ENCODE results near the gene ALK. TPM values are rescaled to one million over a fixed set of nuclear protein-coding genes. Genes with fewer than 3 reads are reported as not detected.

Gene ALK
- total and polyA plus RNA-seq, 2 experiments from 2014 or later: 0.35 TPM; not detected in 1

DNA sequence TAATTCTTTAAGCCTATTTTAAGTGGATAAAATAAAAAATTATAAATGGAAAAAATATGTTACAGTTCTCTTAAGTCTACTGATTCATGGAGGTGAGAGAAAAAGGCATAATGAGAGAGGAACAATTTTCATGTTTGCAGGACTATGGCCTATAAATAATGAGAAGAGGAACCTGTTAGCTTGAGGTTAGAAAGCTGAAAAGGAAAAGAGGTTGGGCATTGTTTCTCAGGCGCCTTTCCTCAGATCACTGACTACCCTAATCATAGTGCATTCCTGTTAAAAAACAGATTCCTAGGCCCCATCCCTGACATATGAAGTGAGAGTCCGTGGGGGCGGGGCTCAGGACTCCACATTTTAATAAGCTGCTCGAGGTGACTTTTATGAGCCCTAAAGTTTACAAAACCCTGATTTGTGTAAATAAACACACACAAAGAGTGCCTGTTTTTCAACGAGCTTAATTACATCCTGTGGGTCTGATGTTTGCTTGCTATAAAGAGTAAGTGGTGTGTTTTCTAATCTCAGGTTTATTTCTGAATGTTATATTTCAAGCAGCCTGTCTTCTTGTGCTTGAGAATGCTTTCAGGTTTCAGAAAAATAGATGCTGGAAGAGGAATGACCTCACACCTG is 470.7 kb downstream of the ALK start:
- Histone ChIP-seq H3K36me3 (ENCODE audit: insufficient read depth) (no peaks in the 10 kb centered on the region), H3K27me3 (ENCODE audit: insufficient read depth) (no peaks in the 10 kb centered on the region), H4K20me1 (replicated peaks; ENCODE audit: insufficient read depth) (no peaks in the 10 kb centered on the region), H3K27ac (ENCODE audit: low read depth) (no peak overlapping the region), H3K9me2 (ENCODE audit: insufficient read depth) (no peaks in the 10 kb centered on the region), H3K4me3 (no peak overlapping the region), H3K79me2 (replicated peaks; ENCODE audit: insufficient read depth) (no peaks in the 10 kb centered on the region), H2AFZ (peak overlapping the region; percentile 76; the same call in 1 of the 2 replicates), H3K4me1 (ENCODE audit: insufficient read depth) (peaks cover 19% of the 10 kb centered on the region), H3K4me2 (no peak overlapping the region), H3F3A (replicated peaks; ENCODE audit: low read depth) (no peaks in the 10 kb centered on the region)
- no peak for ATAC-seq
- no peaks in the 10 kb centered on the region for H3K36me3 Mint-ChIP-seq (ENCODE audit: low read depth)
- no peak for DNase-seq (ENCODE audit: low spot score)
- TF ChIP-seq ZNF331 (CRISPR knock-in tag; IDR thresholded peaks at IDR 0.05; ENCODE audit: low read depth): no peak
- TF ChIP-seq STAT1 (IDR thresholded peaks at IDR 0.05; ENCODE audit: unreplicated experiment): no peak
- no peak overlapping the region for H3K4me3 Mint-ChIP-seq
- peaks cover 29% of the 10 kb centered on the region for H3K4me1 Mint-ChIP-seq
- no peaks in the 10 kb centered on the region; the same call in 2 of the 3 replicates for H3K9me3 Mint-ChIP-seq
- H3K27ac Mint-ChIP-seq: no peak overlapping the region
- H3K27me3 Mint-ChIP-seq (ENCODE audit: insufficient read depth, low read depth, poor library complexity): peaks cover 4% of the 10 kb centered on the region

GRCh38 chr2:29449499-29449898 is 471.9 kb downstream of the ALK start:
- no peaks in the 10 kb centered on the region for H3K36me3 ChIP-seq (ENCODE audit: insufficient read depth)
- no peak overlapping the region for H3K27ac ChIP-seq (ENCODE audit: low read depth)
- no peaks in the 10 kb centered on the region for H3F3A ChIP-seq (replicated peaks; ENCODE audit: low read depth)
- H3K9me3 Mint-ChIP-seq: no peaks in the 10 kb centered on the region; the same call in 2 of the 3 replicates
- no peaks in the 10 kb centered on the region for H4K20me1 ChIP-seq (replicated peaks; ENCODE audit: insufficient read depth)
- H3K27ac Mint-ChIP-seq: no peak overlapping the region
- peaks cover 19% of the 10 kb centered on the region for H3K4me1 ChIP-seq (ENCODE audit: insufficient read depth)
- H3K4me3 Mint-ChIP-seq: no peak overlapping the region
- H3K4me2 ChIP-seq: no peak overlapping the region
- no peaks in the 10 kb centered on the region for H3K79me2 ChIP-seq (replicated peaks; ENCODE audit: insufficient read depth)
- no peaks in the 10 kb centered on the region for H3K36me3 Mint-ChIP-seq (ENCODE audit: low read depth)
- ATAC-seq: no peak
- no peak for TF ChIP-seq ZNF114 (CRISPR knock-in tag; IDR thresholded peaks at IDR 0.05)
- TF ChIP-seq, protein P1, sequence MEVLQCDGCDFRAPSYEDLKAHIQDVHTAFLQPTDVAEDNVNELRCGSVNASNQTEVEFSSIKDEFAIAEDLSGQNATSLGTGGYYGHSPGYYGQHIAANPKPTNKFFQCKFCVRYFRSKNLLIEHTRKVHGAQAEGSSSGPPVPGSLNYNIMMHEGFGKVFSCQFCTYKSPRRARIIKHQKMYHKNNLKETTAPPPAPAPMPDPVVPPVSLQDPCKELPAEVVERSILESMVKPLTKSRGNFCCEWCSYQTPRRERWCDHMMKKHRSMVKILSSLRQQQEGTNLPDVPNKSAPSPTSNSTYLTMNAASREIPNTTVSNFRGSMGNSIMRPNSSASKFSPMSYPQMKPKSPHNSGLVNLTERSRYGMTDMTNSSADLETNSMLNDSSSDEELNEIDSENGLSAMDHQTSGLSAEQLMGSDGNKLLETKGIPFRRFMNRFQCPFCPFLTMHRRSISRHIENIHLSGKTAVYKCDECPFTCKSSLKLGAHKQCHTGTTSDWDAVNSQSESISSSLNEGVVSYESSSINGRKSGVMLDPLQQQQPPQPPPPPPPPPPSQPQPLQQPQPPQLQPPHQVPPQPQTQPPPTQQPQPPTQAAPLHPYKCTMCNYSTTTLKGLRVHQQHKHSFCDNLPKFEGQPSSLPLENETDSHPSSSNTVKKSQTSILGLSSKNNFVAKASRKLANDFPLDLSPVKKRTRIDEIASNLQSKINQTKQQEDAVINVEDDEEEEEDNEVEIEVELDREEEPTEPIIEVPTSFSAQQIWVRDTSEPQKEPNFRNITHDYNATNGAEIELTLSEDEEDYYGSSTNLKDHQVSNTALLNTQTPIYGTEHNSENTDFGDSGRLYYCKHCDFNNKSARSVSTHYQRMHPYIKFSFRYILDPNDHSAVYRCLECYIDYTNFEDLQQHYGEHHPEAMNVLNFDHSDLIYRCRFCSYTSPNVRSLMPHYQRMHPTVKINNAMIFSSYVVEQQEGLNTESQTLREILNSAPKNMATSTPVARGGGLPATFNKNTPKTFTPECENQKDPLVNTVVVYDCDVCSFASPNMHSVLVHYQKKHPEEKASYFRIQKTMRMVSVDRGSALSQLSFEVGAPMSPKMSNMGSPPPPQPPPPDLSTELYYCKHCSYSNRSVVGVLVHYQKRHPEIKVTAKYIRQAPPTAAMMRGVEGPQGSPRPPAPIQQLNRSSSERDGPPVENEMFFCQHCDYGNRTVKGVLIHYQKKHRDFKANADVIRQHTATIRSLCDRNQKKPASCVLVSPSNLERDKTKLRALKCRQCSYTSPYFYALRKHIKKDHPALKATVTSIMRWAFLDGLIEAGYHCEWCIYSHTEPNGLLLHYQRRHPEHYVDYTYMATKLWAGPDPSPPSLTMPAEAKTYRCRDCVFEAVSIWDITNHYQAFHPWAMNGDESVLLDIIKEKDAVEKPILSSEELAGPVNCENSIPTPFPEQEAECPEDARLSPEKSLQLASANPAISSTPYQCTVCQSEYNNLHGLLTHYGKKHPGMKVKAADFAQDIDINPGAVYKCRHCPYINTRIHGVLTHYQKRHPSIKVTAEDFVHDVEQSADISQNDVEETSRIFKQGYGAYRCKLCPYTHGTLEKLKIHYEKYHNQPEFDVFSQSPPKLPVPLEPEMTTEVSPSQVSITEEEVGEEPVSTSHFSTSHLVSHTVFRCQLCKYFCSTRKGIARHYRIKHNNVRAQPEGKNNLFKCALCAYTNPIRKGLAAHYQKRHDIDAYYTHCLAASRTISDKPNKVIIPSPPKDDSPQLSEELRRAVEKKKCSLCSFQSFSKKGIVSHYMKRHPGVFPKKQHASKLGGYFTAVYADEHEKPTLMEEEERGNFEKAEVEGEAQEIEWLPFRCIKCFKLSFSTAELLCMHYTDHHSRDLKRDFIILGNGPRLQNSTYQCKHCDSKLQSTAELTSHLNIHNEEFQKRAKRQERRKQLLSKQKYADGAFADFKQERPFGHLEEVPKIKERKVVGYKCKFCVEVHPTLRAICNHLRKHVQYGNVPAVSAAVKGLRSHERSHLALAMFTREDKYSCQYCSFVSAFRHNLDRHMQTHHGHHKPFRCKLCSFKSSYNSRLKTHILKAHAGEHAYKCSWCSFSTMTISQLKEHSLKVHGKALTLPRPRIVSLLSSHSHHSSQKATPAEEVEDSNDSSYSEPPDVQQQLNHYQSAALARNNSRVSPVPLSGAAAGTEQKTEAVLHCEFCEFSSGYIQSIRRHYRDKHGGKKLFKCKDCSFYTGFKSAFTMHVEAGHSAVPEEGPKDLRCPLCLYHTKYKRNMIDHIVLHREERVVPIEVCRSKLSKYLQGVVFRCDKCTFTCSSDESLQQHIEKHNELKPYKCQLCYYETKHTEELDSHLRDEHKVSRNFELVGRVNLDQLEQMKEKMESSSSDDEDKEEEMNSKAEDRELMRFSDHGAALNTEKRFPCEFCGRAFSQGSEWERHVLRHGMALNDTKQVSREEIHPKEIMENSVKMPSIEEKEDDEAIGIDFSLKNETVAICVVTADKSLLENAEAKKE (CRISPR knock-in tag; IDR thresholded peaks at IDR 0.05): no peak
- TF ChIP-seq, protein P2, sequence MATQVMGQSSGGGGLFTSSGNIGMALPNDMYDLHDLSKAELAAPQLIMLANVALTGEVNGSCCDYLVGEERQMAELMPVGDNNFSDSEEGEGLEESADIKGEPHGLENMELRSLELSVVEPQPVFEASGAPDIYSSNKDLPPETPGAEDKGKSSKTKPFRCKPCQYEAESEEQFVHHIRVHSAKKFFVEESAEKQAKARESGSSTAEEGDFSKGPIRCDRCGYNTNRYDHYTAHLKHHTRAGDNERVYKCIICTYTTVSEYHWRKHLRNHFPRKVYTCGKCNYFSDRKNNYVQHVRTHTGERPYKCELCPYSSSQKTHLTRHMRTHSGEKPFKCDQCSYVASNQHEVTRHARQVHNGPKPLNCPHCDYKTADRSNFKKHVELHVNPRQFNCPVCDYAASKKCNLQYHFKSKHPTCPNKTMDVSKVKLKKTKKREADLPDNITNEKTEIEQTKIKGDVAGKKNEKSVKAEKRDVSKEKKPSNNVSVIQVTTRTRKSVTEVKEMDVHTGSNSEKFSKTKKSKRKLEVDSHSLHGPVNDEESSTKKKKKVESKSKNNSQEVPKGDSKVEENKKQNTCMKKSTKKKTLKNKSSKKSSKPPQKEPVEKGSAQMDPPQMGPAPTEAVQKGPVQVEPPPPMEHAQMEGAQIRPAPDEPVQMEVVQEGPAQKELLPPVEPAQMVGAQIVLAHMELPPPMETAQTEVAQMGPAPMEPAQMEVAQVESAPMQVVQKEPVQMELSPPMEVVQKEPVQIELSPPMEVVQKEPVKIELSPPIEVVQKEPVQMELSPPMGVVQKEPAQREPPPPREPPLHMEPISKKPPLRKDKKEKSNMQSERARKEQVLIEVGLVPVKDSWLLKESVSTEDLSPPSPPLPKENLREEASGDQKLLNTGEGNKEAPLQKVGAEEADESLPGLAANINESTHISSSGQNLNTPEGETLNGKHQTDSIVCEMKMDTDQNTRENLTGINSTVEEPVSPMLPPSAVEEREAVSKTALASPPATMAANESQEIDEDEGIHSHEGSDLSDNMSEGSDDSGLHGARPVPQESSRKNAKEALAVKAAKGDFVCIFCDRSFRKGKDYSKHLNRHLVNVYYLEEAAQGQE (IDR thresholded peaks at IDR 0.05; ENCODE audit: unreplicated experiment): no peak
- no peaks in the 10 kb centered on the region for H3K27me3 ChIP-seq (ENCODE audit: insufficient read depth)
- no peaks in the 10 kb centered on the region for H3K9me2 ChIP-seq (ENCODE audit: insufficient read depth)
- H3K4me3 ChIP-seq: no peak overlapping the region
- H3K4me1 Mint-ChIP-seq: peaks cover 29% of the 10 kb centered on the region
- H2AFZ ChIP-seq: no peak overlapping the region
- H3K27me3 Mint-ChIP-seq (ENCODE audit: insufficient read depth, low read depth, poor library complexity): peaks cover 4% of the 10 kb centered on the region
- no peak for DNase-seq (ENCODE audit: low spot score)
